Nephron (organoid): ENCODE data around the gene NR2C1.

Experiments
- H3K27ac Mint-ChIP-seq, 3 experiments: 2 replicates each; pipeline ENCODE4 v1.8.0; 2020; ENCODE audit warnings: mixed read lengths in 3 of 3, mild to moderate bottlenecking in 2 of 3, moderate library complexity in 1 of 3
- H3K27me3 Mint-ChIP-seq: 2 replicates; pipeline ENCODE4 v1.8.0; 2021; ENCODE audit warnings: low read depth, mild to moderate bottlenecking, moderate library complexity, mixed read lengths
- H3K36me3 Mint-ChIP-seq: 2 replicates; pipeline ENCODE4 v1.8.0; 2020; ENCODE audit warnings: low read depth, mixed read lengths
- H3K4me1 Mint-ChIP-seq: 2 replicates; pipeline ENCODE4 v1.8.0; 2020; ENCODE audit warnings: mixed read lengths
- H3K4me3 Mint-ChIP-seq, 3 experiments: 2 replicates each; pipeline ENCODE4 v1.8.0; 2020; ENCODE audit warnings: mild to moderate bottlenecking in 3 of 3, mixed read lengths in 3 of 3, moderate library complexity in 2 of 3
- H3K9me3 Mint-ChIP-seq: 2 replicates; pipeline ENCODE4 v1.8.0; 2020; ENCODE audit warnings: mixed read lengths
- CTCF ChIP-seq, 3 experiments: fragments of 200-600 bp; sonication (generic); IDR thresholded peaks; one replicate each; pipeline ENCODE4 v1.5.0; 2021; ENCODE audit warnings: antibody characterized with exemption in 3 of 3; ENCODE audit not compliant: unreplicated experiment in 3 of 3

Gene NR2C1

GRCh38 chr12:95072900-95073697 is at the start of gene NR2C1:
Gene NR2C1 (minus strand): TSS chr12:95073618. CDS start chr12:95067384, 6,234 bp downstream.
- no peak for TF ChIP-seq CTCF (IDR thresholded peaks at IDR 0.05; ENCODE audit: unreplicated experiment in 3 of 3)
- peaks cover 4% of the 10 kb centered on the region for H3K27me3 Mint-ChIP-seq
- peaks cover 9% of the 10 kb centered on the region for H3K36me3 Mint-ChIP-seq
- peak within 1 kb of the TSS; percentile 95 to 96 (median 95) for H3K4me3 Mint-ChIP-seq
- H3K27ac Mint-ChIP-seq: peak within 1 kb of the TSS; percentile 91 to 98 (median 97)
- H3K4me1 Mint-ChIP-seq: peaks cover 17% of the 10 kb centered on the region
- H3K9me3 Mint-ChIP-seq: no peaks in the 10 kb centered on the region

- H3K9me3 Mint-ChIP-seq: no peaks in the 10 kb centered on the region
- H3K4me1 Mint-ChIP-seq: peaks cover 32% of the 10 kb centered on the region
- no peak for TF ChIP-seq CTCF (IDR thresholded peaks at IDR 0.05; ENCODE audit: unreplicated experiment in 3 of 3)
Observed at GRCh38 chr12:95118788-95119179, 45.4 kb upstream of the NR2C1 start.

GRCh38 chr12:95118138-95118787 is 44.8 kb upstream of the NR2C1 start:
- H3K9me3 Mint-ChIP-seq: no peaks in the 10 kb centered on the region
- no peak for TF ChIP-seq CTCF (IDR thresholded peaks at IDR 0.05; ENCODE audit: unreplicated experiment in 3 of 3)
- no peak overlapping the region for H3K4me3 Mint-ChIP-seq
- peaks cover 21% of the 10 kb centered on the region for H3K36me3 Mint-ChIP-seq
- H3K4me1 Mint-ChIP-seq: peaks cover 35% of the 10 kb centered on the region
- peak overlapping the region in 2 of 3 experiments; percentile 75 to 78 for H3K27ac Mint-ChIP-seq
- H3K27me3 Mint-ChIP-seq: no peaks in the 10 kb centered on the region

More at GRCh38 chr12:95118788-95119179, 45.4 kb upstream of the NR2C1 start:
- peaks cover 17% of the 10 kb centered on the region for H3K36me3 Mint-ChIP-seq
- H3K4me3 Mint-ChIP-seq: no peak overlapping the region
- H3K27ac Mint-ChIP-seq: peak overlapping the region in 1 of 3 experiments; percentile 78
- H3K27me3 Mint-ChIP-seq: no peaks in the 10 kb centered on the region

DNA sequence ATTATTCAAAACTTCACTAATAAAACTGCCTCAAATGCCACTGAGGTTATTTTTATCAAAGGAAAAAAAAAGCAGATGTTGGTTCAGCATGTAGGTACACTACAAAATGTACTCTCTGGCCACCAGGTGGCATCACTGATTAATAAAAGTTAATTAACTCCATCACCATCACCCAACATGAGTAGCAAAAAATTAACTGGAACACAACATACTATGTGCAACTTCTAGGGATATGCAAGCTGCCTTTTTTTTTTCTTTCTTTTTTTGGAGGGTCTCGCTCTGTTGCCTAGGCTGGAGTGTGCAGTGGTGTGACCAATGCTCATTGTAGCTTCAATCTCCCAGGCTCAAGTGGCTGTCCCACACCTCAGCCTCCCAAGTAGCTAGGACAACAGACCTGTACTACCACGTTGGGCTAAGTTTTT is 43.8 kb upstream of the NR2C1 start:
- peak; percentile 74 to 79 (median 74) for TF ChIP-seq CTCF (IDR thresholded peaks at IDR 0.05; ENCODE audit: unreplicated experiment in 3 of 3)
- no peak overlapping the region for H3K4me3 Mint-ChIP-seq
- peaks cover 35% of the 10 kb centered on the region for H3K4me1 Mint-ChIP-seq
- peak overlapping the region in 2 of 3 experiments; percentile 32 to 47 for H3K27ac Mint-ChIP-seq
- H3K9me3 Mint-ChIP-seq: no peaks in the 10 kb centered on the region
- no peaks in the 10 kb centered on the region for H3K27me3 Mint-ChIP-seq
- H3K36me3 Mint-ChIP-seq: peaks cover 25% of the 10 kb centered on the region

GRCh38 chr12:95116773-95117172 is 43.4 kb upstream of the NR2C1 start:
- H3K4me3 Mint-ChIP-seq: no peak overlapping the region
- peak overlapping the region; percentile 21 to 47 (median 32) for H3K27ac Mint-ChIP-seq
- no peak for TF ChIP-seq CTCF (IDR thresholded peaks at IDR 0.05; ENCODE audit: unreplicated experiment in 3 of 3)
- H3K27me3 Mint-ChIP-seq: no peaks in the 10 kb centered on the region
- H3K4me1 Mint-ChIP-seq: peaks cover 35% of the 10 kb centered on the region
- no peaks in the 10 kb centered on the region for H3K9me3 Mint-ChIP-seq
- peaks cover 25% of the 10 kb centered on the region for H3K36me3 Mint-ChIP-seq
